GM20000 (cell line): ENCODE data around the gene EFNB1.

Source experiments
- DNase-seq: peaks from one replicate; pipeline ENCODE4 v3.0.0; 2012; ENCODE audit warnings: low spot score
- CTCF ChIP-seq: IDR thresholded peaks from 2 replicates; pipeline ENCODE4 v1.5.1; 2012; ENCODE audit warnings: mild to moderate bottlenecking, control low read depth; ENCODE audit errors: extremely low read depth, missing control alignments

Gene EFNB1

DNA sequence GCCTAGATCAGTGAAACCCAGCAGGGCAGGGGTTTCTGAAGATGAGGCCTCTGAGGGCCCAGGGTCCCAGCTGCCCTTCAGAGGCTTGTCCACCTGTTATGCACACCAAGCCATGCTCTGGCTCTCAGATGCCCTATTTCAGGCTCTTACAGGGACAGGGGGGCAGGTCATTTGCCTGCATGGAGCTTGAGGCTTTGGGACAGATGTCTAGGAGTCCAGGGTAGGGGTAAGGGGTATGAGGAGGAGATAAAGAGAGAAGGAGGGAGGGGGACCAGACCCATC is 4.7 kb upstream of the EFNB1 start:
- no peak for TF ChIP-seq CTCF
- DNase-seq = no peak

GRCh38 chrX:68824565-68825125 is 4.2 kb upstream of the EFNB1 start:
- no peak for TF ChIP-seq CTCF
- no peak for DNase-seq

DNA sequence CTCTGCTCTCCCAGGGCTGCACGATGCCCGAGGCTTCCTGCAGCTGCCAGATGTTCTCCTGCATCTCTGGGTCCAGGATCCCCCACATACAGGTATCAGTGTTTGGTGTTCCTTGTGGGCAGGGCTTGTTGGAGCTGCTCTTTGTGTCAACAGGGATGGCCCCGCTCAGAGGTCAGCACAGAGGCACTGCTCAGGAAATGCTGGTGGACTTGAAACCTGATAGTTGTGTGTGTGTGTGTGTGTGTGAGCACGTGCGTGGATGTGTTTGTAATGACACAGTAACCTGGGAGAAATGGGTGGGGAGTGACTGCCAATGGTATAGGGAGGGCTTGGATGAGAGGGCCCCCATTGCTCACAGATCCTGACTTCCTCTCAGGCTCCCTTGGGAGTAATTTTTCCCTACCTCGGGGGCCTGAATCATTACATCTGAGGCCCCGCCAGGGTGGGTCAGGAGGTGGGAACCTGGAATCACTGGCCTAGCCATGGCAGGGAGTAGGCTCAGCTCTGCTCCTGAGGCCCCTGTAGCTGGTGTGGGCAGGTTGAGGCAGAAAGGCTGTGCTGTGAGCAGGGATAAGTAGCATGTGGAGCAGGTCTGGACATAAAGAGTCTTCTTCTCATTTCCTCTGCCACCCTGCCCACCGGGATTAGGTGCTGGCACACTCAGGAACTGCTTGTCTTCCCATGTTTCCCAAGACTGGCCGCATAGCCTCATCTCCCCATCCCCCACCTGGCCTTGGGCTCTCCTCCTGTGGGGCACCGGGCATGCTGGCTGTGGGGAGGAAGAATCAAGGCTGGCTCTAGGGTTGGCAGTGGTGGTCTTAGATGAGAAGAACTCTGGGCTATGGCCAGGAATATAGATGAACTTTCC is 2.5 kb upstream of the EFNB1 start:
- no peak for DNase-seq

GRCh38 chrX:68827256-68827655 is 1.6 kb upstream of the EFNB1 start:
- DNase-seq = no peak
- TF ChIP-seq CTCF = no peak

More for the DNA sequence above, 2.5 kb upstream of the EFNB1 start:
- TF ChIP-seq CTCF = no peak

DNA sequence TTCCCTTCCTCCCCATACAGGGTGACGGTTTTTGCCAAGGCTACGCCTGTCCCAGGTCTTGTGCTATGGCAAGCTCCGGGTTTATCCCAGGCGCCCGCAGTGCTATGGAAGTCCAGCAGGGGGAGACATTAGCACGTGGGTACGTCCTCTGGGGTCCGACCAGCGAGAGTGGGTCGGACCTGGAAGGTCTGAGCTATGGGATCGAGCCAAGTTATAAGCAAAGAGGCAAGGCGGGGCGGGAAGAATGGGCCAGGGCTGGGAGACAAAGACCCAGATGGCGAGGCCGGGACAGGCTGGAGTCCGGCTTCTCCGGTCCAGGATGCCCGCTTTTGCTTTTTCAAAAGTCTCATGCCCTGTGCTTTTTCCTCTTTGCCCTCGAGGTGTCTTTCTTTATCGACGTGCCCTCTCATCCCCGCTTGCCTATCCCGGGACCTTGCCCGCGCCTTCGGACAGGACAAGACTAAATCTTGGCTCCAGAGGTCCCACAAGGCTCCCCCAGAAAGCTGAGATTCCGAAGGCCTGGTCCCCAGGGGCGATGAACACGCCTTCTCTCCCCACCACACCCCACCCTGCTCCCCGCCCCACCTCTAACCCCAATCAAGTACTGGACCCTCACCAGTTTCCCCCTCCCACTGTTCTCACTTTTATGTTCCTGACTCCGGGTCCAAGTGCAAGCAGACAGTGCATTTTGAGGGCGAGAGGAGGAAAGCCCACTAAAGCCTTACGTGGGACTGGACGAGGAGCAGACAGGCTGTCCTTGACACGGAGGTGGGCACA is 785 bp upstream of the EFNB1 start:
- TF ChIP-seq CTCF = peak; percentile 46
- DNase-seq = peak; percentile 63

DNA sequence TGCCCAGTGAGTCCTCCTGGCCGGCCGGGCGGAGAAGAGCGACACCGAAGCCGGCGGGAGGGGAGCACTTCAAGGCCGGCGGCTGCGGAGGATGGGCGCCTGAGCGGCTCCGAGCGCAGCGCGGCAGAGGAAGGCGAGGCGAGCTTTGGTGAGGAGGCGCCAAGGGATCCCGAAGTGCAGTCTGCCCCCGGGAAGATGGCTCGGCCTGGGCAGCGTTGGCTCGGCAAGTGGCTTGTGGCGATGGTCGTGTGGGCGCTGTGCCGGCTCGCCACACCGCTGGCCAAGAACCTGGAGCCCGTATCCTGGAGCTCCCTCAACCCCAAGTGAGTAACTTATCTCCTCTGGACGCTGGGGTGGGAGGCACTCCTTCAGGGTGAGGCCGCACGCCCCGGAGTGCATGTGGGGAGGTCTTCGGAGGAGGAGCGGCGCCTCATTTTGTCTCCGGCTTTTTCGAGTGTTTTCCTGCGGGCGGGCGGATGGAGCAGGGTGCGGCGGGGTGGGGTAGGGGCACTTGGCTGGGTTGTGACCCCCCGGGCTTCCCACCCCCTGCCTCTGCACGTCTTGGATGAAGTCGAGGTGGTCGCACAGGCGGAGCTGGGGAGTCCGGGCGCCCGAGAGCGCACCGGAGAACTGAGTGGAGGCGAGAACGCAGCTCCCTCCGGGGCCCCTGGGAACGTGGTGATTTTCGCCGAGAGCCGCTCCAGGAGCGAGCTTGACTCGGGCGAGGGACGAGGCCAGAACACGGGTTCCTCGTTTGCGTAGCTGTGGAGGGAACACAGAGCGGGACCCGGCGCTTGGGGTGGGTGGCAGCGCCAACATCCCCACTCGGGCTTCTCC is 979 bp downstream of the EFNB1 start:
- DNase-seq = no peak

More for the DNA sequence above, 979 bp downstream of the EFNB1 start:
- TF ChIP-seq CTCF = no peak
